ENCODE results near the gene PIP5K1A.

Gene PIP5K1A

DNA sequence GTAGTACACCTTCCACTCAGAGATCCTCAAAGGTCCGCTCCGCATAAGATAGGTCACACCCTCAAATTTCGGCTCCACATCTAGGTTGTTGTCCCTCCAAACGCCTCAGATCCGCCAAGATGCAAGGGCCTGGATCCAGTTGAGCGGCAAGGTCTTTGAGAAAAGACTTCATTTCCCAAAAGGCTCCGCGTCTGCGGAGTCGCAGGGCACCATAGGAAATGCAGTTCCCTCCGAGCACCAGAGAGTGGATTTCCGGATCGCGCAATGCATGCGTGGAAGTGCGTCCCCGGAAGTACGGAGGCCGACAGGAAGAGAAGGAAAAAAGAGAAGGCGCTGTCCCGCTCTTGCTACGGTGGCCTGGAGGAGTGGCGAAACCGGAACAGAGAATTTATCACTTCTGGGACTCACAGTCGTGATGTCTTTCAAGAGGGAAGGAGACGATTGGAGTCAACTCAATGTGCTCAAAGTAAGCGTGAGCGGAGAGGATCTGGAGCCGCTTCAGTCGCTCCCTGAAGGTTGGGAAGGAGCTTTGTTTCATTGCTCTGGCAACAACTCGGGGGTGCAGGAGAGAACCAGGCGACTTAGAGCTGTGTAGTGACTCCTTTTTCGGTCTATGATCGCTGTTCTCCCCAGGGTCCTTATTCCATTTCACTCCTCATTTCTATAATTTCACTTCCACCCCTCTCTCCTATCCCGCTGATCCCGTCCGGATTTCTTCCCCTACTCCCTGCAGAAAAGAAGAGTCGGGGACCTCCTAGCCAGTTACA is 32.4 kb upstream of the PIP5K1A start, which contains the start of the genes LYSMD1 and SCNM1:
Gene LYSMD1 (minus strand): TSS at position 165 of the 767 bp plus-strand sequence. CDS start 644 bp downstream, outside the sequence.
Gene SCNM1 (plus strand): TSS at position 407 of the 767 bp plus-strand sequence. CDS start 9 bp downstream, at position 416.
- no CpG with 5 or more reads among the region's 38 CpGs for WGBS (ENCODE audit: extremely low coverage, insufficient coverage, insufficient read length)
- Histone ChIP-seq H2AFZ (ENCODE audit: insufficient read depth, low read length, poor library complexity) (peak within 1 kb of the TSS; percentile 85), H2BK120ac (ENCODE audit: insufficient read depth, low read length, poor library complexity) (peak within 1 kb of the TSS; percentile 57), H3K79me1 (ENCODE audit: low read length) (peaks cover 4% of the 10 kb centered on the region), H3K18ac (ENCODE audit: low read length) (peak within 1 kb of the TSS; percentile 74), H2BK12ac (ENCODE audit: low read length) (no peak within 1 kb of the TSS), H3K14ac (ENCODE audit: low read length) (peak within 1 kb of the TSS; percentile 83), H3K79me2 (ENCODE audit: control insufficient read depth, insufficient read depth, low read length, poor library complexity) (peaks cover 10% of the 10 kb centered on the region), H3K9ac (ENCODE audit: low read length) (peak within 1 kb of the TSS; percentile 92), H3K27ac (ENCODE audit: low read depth, low read length) (peak within 1 kb of the TSS; percentile 45), H2BK5ac (ENCODE audit: low read depth, low read length, poor library complexity) (peak within 1 kb of the TSS; percentile 42), H4K12ac (ENCODE audit: low read depth, low read length) (peak within 1 kb of the TSS; percentile 90), H3K4ac (ENCODE audit: low read depth, low read length) (peak within 1 kb of the TSS; percentile 77), H4K91ac (ENCODE audit: low read depth, low read length) (peak within 1 kb of the TSS; percentile 71), H3K4me2 (ENCODE audit: low read length) (peak within 1 kb of the TSS; percentile 87), H3K9me3 (ENCODE audit: insufficient read depth, low read depth, low read length) (peaks cover 2% of the 10 kb centered on the region), H3K4me1 (ENCODE audit: control insufficient read depth in 1 of 2, insufficient read depth in 2 of 2, low read length in 2 of 2) (peaks cover 4 to 9% of the 10 kb centered on the region in 2 experiments), H3K27me3 (ENCODE audit: insufficient read depth, low read length) (no peaks in the 10 kb centered on the region), H3K23ac (ENCODE audit: low read length) (no peak within 1 kb of the TSS), H2AK5ac (ENCODE audit: low read length) (peak within 1 kb of the TSS; percentile 39), H3K36me3 (ENCODE audit: control insufficient read depth in 1 of 2, insufficient read depth in 2 of 2, low read length in 2 of 2) (peaks cover 17 to 29% of the 10 kb centered on the region in 2 experiments), H4K8ac (ENCODE audit: low read depth, low read length) (peak within 1 kb of the TSS; percentile 97), H3K4me3 (ENCODE audit: low read depth, low read length) (peak within 1 kb of the TSS; percentile 80)
- DNase-seq: peak; percentile 98 to 100

DNA sequence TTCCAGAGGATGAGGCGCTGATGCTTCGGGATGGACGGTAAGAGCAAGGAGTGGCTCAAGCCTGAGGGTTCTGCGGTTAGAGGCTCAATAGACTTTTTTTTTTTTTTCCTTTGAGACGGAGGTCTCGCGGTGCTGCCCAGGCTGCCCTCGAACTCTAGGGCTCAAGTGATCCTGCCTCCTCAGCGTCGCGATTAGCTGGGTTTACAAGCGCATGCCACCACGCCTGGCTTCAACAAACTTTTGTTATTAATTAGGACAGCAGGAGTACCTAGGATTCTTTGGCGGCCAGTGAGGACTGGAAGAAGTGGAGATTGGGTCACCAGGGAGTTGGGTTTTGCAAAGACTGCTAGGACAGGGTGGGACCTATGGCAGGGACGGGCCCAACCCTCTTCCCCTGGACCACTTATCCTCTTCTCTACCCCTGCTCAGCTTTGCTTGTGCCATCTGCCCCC is 31.8 kb upstream of the PIP5K1A start:
- Histone ChIP-seq H3K4ac (ENCODE audit: low read depth, low read length) (peak overlapping the region; percentile 77), H3K14ac (ENCODE audit: low read length) (peak overlapping the region; percentile 52), H2BK5ac (ENCODE audit: low read depth, low read length, poor library complexity) (no peak overlapping the region), H4K12ac (ENCODE audit: low read depth, low read length) (peak overlapping the region; percentile 70), H3K4me2 (ENCODE audit: low read length) (peak overlapping the region; percentile 82), H3K18ac (ENCODE audit: low read length) (peak overlapping the region; percentile 28), H2BK120ac (ENCODE audit: insufficient read depth, low read length, poor library complexity) (peak overlapping the region; percentile 57), H2BK12ac (ENCODE audit: low read length) (no peak overlapping the region), H3K9ac (ENCODE audit: low read length) (peak overlapping the region; percentile 90), H3K79me1 (ENCODE audit: low read length) (peaks cover 4% of the 10 kb centered on the region), H3K36me3 (ENCODE audit: control insufficient read depth in 1 of 2, insufficient read depth in 2 of 2, low read length in 2 of 2) (peaks cover 13 to 31% of the 10 kb centered on the region in 2 experiments), H4K8ac (ENCODE audit: low read depth, low read length) (peak overlapping the region; percentile 88), H4K91ac (ENCODE audit: low read depth, low read length) (peak overlapping the region; percentile 47), H2AK5ac (ENCODE audit: low read length) (no peak overlapping the region), H3K4me3 (ENCODE audit: low read depth, low read length) (peak overlapping the region; percentile 80), H3K23ac (ENCODE audit: low read length) (no peak overlapping the region), H3K4me1 (ENCODE audit: control insufficient read depth in 1 of 2, insufficient read depth in 2 of 2, low read length in 2 of 2) (peaks cover 4 to 9% of the 10 kb centered on the region in 2 experiments), H3K79me2 (ENCODE audit: control insufficient read depth, insufficient read depth, low read length, poor library complexity) (peaks cover 10% of the 10 kb centered on the region), H3K9me3 (ENCODE audit: insufficient read depth, low read depth, low read length) (peaks cover 2% of the 10 kb centered on the region), H3K27ac (ENCODE audit: low read depth, low read length) (peak overlapping the region; percentile 37), H3K27me3 (ENCODE audit: insufficient read depth, low read length) (no peaks in the 10 kb centered on the region), H2AFZ (ENCODE audit: insufficient read depth, low read length, poor library complexity) (peak overlapping the region; percentile 80)
- DNase-seq: peak in 1 of 2 donors; percentile 27
- WGBS (ENCODE audit: extremely low coverage, insufficient coverage, insufficient read length): no CpG with 5 or more reads among the region's 15 CpGs

DNA sequence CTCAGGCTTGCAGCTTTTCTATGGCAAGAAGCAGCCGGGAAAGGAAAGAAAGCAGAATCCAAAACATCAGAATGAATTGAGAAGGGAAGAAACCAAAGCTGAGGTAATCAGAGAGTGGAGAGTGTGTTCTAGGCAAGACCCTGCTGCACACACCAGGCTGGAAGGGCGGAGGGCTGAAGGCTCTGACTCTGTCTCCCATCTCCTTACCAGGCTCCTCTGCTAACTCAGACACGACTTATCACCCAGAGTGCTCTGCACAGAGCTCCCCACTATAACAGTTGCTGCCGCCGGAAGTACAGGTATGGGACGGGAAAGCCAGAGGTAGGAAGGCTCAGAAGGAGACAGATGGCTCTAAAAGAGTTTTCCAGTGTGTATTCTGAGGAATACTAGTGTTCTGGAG is 31.2 kb upstream of the PIP5K1A start:
- Histone ChIP-seq H4K12ac (ENCODE audit: low read depth, low read length) (no peak overlapping the region), H3K4me3 (ENCODE audit: low read depth, low read length) (no peak overlapping the region), H3K4me1 (ENCODE audit: control insufficient read depth in 1 of 2, insufficient read depth in 2 of 2, low read length in 2 of 2) (peaks cover 4 to 9% of the 10 kb centered on the region in 2 experiments), H3K23ac (ENCODE audit: low read length) (no peak overlapping the region), H3K27me3 (ENCODE audit: insufficient read depth, low read length) (no peaks in the 10 kb centered on the region), H3K14ac (ENCODE audit: low read length) (no peak overlapping the region), H3K79me1 (ENCODE audit: low read length) (peaks cover 4% of the 10 kb centered on the region), H3K79me2 (ENCODE audit: control insufficient read depth, insufficient read depth, low read length, poor library complexity) (peaks cover 10% of the 10 kb centered on the region), H4K8ac (ENCODE audit: low read depth, low read length) (no peak overlapping the region), H2BK12ac (ENCODE audit: low read length) (no peak overlapping the region), H2AFZ (ENCODE audit: insufficient read depth, low read length, poor library complexity) (no peak overlapping the region), H3K36me3 (ENCODE audit: control insufficient read depth in 1 of 2, insufficient read depth in 2 of 2, low read length in 2 of 2) (peaks cover 13 to 31% of the 10 kb centered on the region in 2 experiments), H2AK5ac (ENCODE audit: low read length) (no peak overlapping the region), H2BK120ac (ENCODE audit: insufficient read depth, low read length, poor library complexity) (no peak overlapping the region), H3K27ac (ENCODE audit: low read depth, low read length) (no peak overlapping the region), H3K9me3 (ENCODE audit: insufficient read depth, low read depth, low read length) (peaks cover 2% of the 10 kb centered on the region), H3K9ac (ENCODE audit: low read length) (no peak overlapping the region), H3K4ac (ENCODE audit: low read depth, low read length) (no peak overlapping the region), H4K91ac (ENCODE audit: low read depth, low read length) (no peak overlapping the region), H3K4me2 (ENCODE audit: low read length) (peak overlapping the region; percentile 82), H2BK5ac (ENCODE audit: low read depth, low read length, poor library complexity) (no peak overlapping the region), H3K18ac (ENCODE audit: low read length) (no peak overlapping the region)
- DNase-seq: no peak
- no CpG with 5 or more reads among the region's 6 CpGs for WGBS (ENCODE audit: extremely low coverage, insufficient coverage, insufficient read length)

DNA sequence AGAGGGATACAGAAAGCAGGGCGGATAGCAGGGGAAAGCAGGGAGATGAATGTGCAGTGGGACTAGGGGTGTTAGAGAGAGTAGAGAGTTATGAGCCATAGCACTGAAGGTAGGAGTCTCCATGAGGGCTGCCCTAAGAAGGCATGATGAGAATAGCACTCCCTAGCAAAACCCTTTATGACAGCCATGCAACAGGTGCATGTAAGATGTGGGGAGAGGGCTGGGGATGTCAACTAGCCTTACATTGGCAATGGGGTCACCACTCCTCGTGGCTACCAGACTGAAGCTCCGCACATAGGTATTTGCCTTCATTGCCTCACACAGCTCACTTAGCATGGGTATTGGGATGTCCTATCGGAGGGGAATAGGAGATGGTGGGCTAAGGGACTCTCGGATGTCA is 27.2 kb upstream of the PIP5K1A start:
- Histone ChIP-seq H3K4me1 (ENCODE audit: control insufficient read depth in 1 of 2, insufficient read depth in 2 of 2, low read length in 2 of 2) (peaks cover 4% of the 10 kb centered on the region in 2 experiments), H3K4me3 (ENCODE audit: low read depth, low read length) (no peak overlapping the region), H3K79me2 (ENCODE audit: control insufficient read depth, insufficient read depth, low read length, poor library complexity) (peaks cover 5% of the 10 kb centered on the region), H3K4me2 (ENCODE audit: low read length) (no peak overlapping the region), H3K9ac (ENCODE audit: low read length) (no peak overlapping the region), H2BK12ac (ENCODE audit: low read length) (no peak overlapping the region), H3K4ac (ENCODE audit: low read depth, low read length) (no peak overlapping the region), H2AK5ac (ENCODE audit: low read length) (no peak overlapping the region), H3K23ac (ENCODE audit: low read length) (no peak overlapping the region), H4K8ac (ENCODE audit: low read depth, low read length) (no peak overlapping the region), H3K27ac (ENCODE audit: low read depth, low read length) (no peak overlapping the region), H2BK5ac (ENCODE audit: low read depth, low read length, poor library complexity) (no peak overlapping the region), H3K36me3 (ENCODE audit: control insufficient read depth in 1 of 2, insufficient read depth in 2 of 2, low read length in 2 of 2) (peaks cover 25 to 51% of the 10 kb centered on the region in 2 experiments), H2BK120ac (ENCODE audit: insufficient read depth, low read length, poor library complexity) (no peak overlapping the region), H4K12ac (ENCODE audit: low read depth, low read length) (no peak overlapping the region), H3K79me1 (ENCODE audit: low read length) (no peaks in the 10 kb centered on the region), H3K14ac (ENCODE audit: low read length) (no peak overlapping the region), H3K27me3 (ENCODE audit: insufficient read depth, low read length) (no peaks in the 10 kb centered on the region), H4K91ac (ENCODE audit: low read depth, low read length) (no peak overlapping the region), H2AFZ (ENCODE audit: insufficient read depth, low read length, poor library complexity) (no peak overlapping the region), H3K9me3 (ENCODE audit: insufficient read depth, low read depth, low read length) (peaks cover 2% of the 10 kb centered on the region), H3K18ac (ENCODE audit: low read length) (no peak overlapping the region)
- WGBS (ENCODE audit: extremely low coverage, insufficient coverage, insufficient read length): no CpG with 5 or more reads among the region's 5 CpGs
- DNase-seq: no peak

Measured in trophoblast cell (in vitro differentiated cells and primary cell).